Measurements from ENCODE around the gene MAP3K1.
"Not testable (repeated sequence)": the region's sequence is repeated elsewhere in the genome, so short reads cannot be mapped to it uniquely, and the experiment has no call there.

Gene MAP3K1

GRCh38 chr5:56819060-56819881, 3.9 kb downstream of the MAP3K1 start:
- H3K4me3 ChIP-seq: peak overlapping the region; percentile 68
- peak overlapping the region; percentile 28; the same call in 1 of the 2 replicates for H3K27ac ChIP-seq
- no peaks in the 10 kb centered on the region for H3K36me3 ChIP-seq (ENCODE audit: insufficient read depth, low read length)
- H3K9me3 ChIP-seq (ENCODE audit: low read depth, low read length): no peaks in the 10 kb centered on the region
- no peak for DNase-seq (ENCODE audit: low read depth, low spot score)
- H3K9ac ChIP-seq (ENCODE audit: insufficient read length): peak overlapping the region; percentile 66
- TF ChIP-seq POLR2AphosphoS5 (IDR thresholded peaks at IDR 0.05; ENCODE audit: borderline replicate concordance, low read depth, low read length) (no peak), FOXP2 (optimal IDR thresholded peaks at IDR 0.05; ENCODE audit: control extremely low read depth, extremely low read length, insufficient read depth) (no peak), EZH2 (IDR thresholded peaks at IDR 0.05) (no peak)

GRCh38 chr5:56821868-56822267, 6.5 kb downstream of the MAP3K1 start:
- H3K27ac ChIP-seq; H3K9me3 ChIP-seq (ENCODE audit: low read depth, low read length); H3K36me3 ChIP-seq (ENCODE audit: insufficient read depth, low read length); H3K4me3 ChIP-seq; H3K9ac ChIP-seq (ENCODE audit: insufficient read length); DNase-seq (ENCODE audit: low read depth, low spot score): not testable (repeated sequence)

GRCh38 chr5:56822981-56823380, 7.6 kb downstream of the MAP3K1 start:
- H3K9me3 ChIP-seq (ENCODE audit: low read depth, low read length): no peaks in the 10 kb centered on the region
- TF ChIP-seq EZH2 (IDR thresholded peaks at IDR 0.05): no peak
- TF ChIP-seq POLR2AphosphoS5 (IDR thresholded peaks at IDR 0.05; ENCODE audit: borderline replicate concordance, low read depth, low read length): no peak
- no peak for TF ChIP-seq FOXP2 (optimal IDR thresholded peaks at IDR 0.05; ENCODE audit: control extremely low read depth, extremely low read length, insufficient read depth)
- H3K9ac ChIP-seq (ENCODE audit: insufficient read length): no peak overlapping the region
- H3K36me3 ChIP-seq (ENCODE audit: insufficient read depth, low read length): no peaks in the 10 kb centered on the region
- H3K4me3 ChIP-seq: no peak overlapping the region
- DNase-seq (ENCODE audit: low read depth, low spot score): no peak
- H3K27ac ChIP-seq: no peak overlapping the region

GRCh38 chr5:56824019-56824418, 8.7 kb downstream of the MAP3K1 start:
- Histone ChIP-seq H3K9me3 (ENCODE audit: low read depth, low read length) (no peaks in the 10 kb centered on the region), H3K27ac (no peak overlapping the region), H3K4me3 (no peak overlapping the region), H3K9ac (ENCODE audit: insufficient read length) (no peak overlapping the region), H3K36me3 (ENCODE audit: insufficient read depth, low read length) (no peaks in the 10 kb centered on the region)
- no peak for DNase-seq (ENCODE audit: low read depth, low spot score)
- no peak for TF ChIP-seq FOXP2 (optimal IDR thresholded peaks at IDR 0.05; ENCODE audit: control extremely low read depth, extremely low read length, insufficient read depth)
- TF ChIP-seq POLR2AphosphoS5 (IDR thresholded peaks at IDR 0.05; ENCODE audit: borderline replicate concordance, low read depth, low read length): no peak
- no peak for TF ChIP-seq EZH2 (IDR thresholded peaks at IDR 0.05)

- DNase-seq (ENCODE audit: low read depth, low spot score): no peak
- Histone ChIP-seq H3K36me3 (ENCODE audit: insufficient read depth, low read length) (no peaks in the 10 kb centered on the region), H3K9ac (ENCODE audit: insufficient read length) (no peak overlapping the region), H3K27ac (no peak overlapping the region), H3K4me3 (no peak overlapping the region), H3K9me3 (ENCODE audit: low read depth, low read length) (no peaks in the 10 kb centered on the region)
- TF ChIP-seq EZH2 (IDR thresholded peaks at IDR 0.05) (no peak), POLR2AphosphoS5 (IDR thresholded peaks at IDR 0.05; ENCODE audit: borderline replicate concordance, low read depth, low read length) (no peak), FOXP2 (optimal IDR thresholded peaks at IDR 0.05; ENCODE audit: control extremely low read depth, extremely low read length, insufficient read depth) (no peak)
Measured at GRCh38 chr5:56825222-56825824, 10.0 kb downstream of the MAP3K1 start.

GRCh38 chr5:56827049-56827448, 11.7 kb downstream of the MAP3K1 start:
- no peak for DNase-seq (ENCODE audit: low read depth, low spot score)

GRCh38 chr5:56827924-56828323, 12.6 kb downstream of the MAP3K1 start:
- H3K9me3 ChIP-seq (ENCODE audit: low read depth, low read length): no peaks in the 10 kb centered on the region
- H3K27ac ChIP-seq: no peak overlapping the region
- H3K36me3 ChIP-seq (ENCODE audit: insufficient read depth, low read length): no peaks in the 10 kb centered on the region
- H3K4me3 ChIP-seq: no peak overlapping the region
- DNase-seq (ENCODE audit: low read depth, low spot score): no peak
- no peak overlapping the region for H3K9ac ChIP-seq (ENCODE audit: insufficient read length)
- no peak for TF ChIP-seq FOXP2 (optimal IDR thresholded peaks at IDR 0.05; ENCODE audit: control extremely low read depth, extremely low read length, insufficient read depth)
- no peak for TF ChIP-seq EZH2 (IDR thresholded peaks at IDR 0.05)
- no peak for TF ChIP-seq POLR2AphosphoS5 (IDR thresholded peaks at IDR 0.05; ENCODE audit: borderline replicate concordance, low read depth, low read length)

More at GRCh38 chr5:56827049-56827448, 11.7 kb downstream of the MAP3K1 start:
- no peaks in the 10 kb centered on the region for H3K9me3 ChIP-seq (ENCODE audit: low read depth, low read length)
- no peak overlapping the region for H3K4me3 ChIP-seq
- H3K27ac ChIP-seq: no peak overlapping the region
- no peak for TF ChIP-seq EZH2 (IDR thresholded peaks at IDR 0.05)
- TF ChIP-seq FOXP2 (optimal IDR thresholded peaks at IDR 0.05; ENCODE audit: control extremely low read depth, extremely low read length, insufficient read depth): no peak
- no peak for TF ChIP-seq POLR2AphosphoS5 (IDR thresholded peaks at IDR 0.05; ENCODE audit: borderline replicate concordance, low read depth, low read length)
- H3K9ac ChIP-seq (ENCODE audit: insufficient read length): no peak overlapping the region
- no peaks in the 10 kb centered on the region for H3K36me3 ChIP-seq (ENCODE audit: insufficient read depth, low read length)

- no peak overlapping the region for H3K27ac ChIP-seq
- no peak overlapping the region for H3K4me3 ChIP-seq
- TF ChIP-seq FOXP2 (optimal IDR thresholded peaks at IDR 0.05; ENCODE audit: control extremely low read depth, extremely low read length, insufficient read depth) (no peak), EZH2 (IDR thresholded peaks at IDR 0.05) (no peak), POLR2AphosphoS5 (IDR thresholded peaks at IDR 0.05; ENCODE audit: borderline replicate concordance, low read depth, low read length) (no peak)
- H3K9me3 ChIP-seq (ENCODE audit: low read depth, low read length): no peaks in the 10 kb centered on the region
- H3K36me3 ChIP-seq (ENCODE audit: insufficient read depth, low read length): no peaks in the 10 kb centered on the region
- DNase-seq (ENCODE audit: low read depth, low spot score): no peak
- H3K9ac ChIP-seq (ENCODE audit: insufficient read length): no peak overlapping the region
Measured at GRCh38 chr5:56829137-56829908, 14.0 kb downstream of the MAP3K1 start.
